HG02973 (cell line): Measurements from ENCODE around the gene ABCA7.
"Not testable (repeated sequence)": the region's sequence is repeated elsewhere in the genome, so short reads cannot be mapped to it uniquely, and the experiment has no call there.

Experiments used
- ATAC-seq: cut with Tn5 transposase; IDR thresholded peaks from one replicate; pipeline ENCODE4 v1.9.1; 2021; ENCODE audit warnings: moderate library complexity; ENCODE audit not compliant: unreplicated experiment

Gene ABCA7

DNA sequence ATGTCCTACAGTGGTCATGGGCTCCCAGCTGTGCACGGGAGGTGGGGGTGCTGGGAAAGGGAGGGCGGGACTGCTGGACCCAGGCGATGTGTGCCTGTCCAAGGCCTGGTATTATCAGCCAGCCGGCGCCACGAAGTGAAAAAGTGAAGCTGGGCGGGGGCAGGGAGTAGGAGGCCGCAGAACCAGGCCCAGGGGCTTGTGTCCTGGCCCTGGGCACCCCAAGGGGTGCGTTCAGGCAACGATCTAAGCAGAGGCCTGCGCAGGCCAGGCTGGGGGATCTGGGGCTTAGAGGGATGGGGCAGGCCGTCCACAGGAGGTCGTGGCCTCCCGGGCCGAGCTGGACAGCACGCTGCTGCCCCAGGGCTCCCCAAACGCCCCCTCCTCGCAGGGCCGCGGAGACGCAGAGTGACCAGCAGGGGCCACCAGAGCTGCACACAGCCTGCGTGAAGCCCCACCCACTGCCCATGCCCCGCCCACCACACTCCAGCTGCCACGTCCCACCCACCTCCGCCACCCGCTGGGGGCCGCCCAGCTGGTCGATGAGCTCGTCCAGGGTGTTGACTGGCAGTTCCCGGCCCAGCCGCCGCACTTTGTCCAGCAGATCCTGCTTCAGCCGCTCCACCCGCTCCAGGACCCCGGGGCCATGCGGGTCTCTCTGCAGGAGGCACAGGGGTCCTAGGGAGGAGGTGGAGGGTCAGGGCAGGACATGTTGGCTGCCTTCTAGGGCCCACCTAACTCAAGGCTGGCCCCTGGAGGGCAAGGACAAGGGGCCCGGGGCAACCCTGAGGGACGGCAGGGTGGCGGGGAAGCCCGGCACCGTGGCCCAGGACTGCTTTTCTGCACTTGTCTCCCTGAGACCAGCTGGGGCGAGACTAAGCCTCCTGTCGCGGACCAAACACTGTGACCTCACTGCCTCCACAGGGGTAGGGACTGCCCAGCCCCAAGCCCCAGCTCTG lies 73.4 kb downstream of the ABCA7 start:
- no peak for ATAC-seq

DNA sequence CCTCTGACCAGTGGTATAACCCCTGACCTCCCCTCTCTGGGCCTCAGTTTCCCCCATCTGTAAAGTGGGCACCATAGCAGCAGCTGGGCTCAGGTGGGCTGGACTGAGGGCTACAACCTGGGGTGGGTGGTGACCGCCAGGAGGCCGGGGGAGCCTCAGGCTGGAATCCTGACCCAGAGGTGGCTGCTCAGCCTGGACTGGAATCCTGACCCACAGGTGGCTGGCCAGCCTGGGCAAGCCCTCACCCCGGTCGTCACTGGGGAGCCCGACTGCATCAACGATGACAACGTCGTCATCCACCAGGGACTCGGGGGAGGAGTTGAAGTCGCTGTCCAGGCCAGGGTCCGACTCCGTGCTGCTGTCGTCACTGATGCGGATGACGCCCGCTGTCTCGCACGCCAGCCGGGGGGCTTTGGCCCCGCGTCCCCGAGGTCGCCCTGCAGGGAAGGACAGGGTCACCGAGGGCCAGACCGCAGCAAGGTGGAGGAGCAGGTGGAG lies 74.1 kb downstream of the ABCA7 start:
- no peak for ATAC-seq

DNA sequence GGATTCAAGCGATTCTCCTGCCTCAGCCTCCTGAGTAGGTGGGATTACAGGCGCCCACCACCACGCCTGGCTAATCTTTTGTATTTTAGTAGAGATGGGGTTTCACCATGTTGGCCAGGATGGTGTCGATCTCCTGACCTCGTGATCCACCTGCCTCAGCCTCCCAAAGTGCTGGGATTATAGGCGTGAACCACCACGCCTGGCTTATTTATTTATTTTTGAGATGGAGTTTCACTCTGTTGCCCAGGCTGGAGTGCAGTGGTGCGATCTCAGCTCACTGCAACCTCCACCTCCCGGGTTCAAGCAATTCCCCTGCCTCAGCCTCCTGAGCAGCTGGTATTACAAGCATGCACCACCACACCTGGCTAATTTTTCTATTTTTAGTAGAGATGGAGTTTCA lies 74.8 kb downstream of the ABCA7 start:
- not testable (repeated sequence) for ATAC-seq
